GM18517 (cell line): ENCODE data around the gene AIP.
"Not testable (repeated sequence)": the region's sequence is repeated elsewhere in the genome, so short reads cannot be mapped to it uniquely, and the experiment has no call there.

Source experiments
- ATAC-seq: cut with Tn5 transposase; IDR thresholded peaks from one replicate; pipeline ENCODE4 v1.9.1; 2021; ENCODE audit warnings: mild to moderate bottlenecking, moderate library complexity; ENCODE audit not compliant: unreplicated experiment

Gene AIP

GRCh38 chr11:67505605-67506396 lies 23.0 kb downstream of the AIP start:
- no peak for ATAC-seq

GRCh38 chr11:67506426-67507051 lies 23.7 kb downstream of the AIP start:
- no peak for ATAC-seq

DNA sequence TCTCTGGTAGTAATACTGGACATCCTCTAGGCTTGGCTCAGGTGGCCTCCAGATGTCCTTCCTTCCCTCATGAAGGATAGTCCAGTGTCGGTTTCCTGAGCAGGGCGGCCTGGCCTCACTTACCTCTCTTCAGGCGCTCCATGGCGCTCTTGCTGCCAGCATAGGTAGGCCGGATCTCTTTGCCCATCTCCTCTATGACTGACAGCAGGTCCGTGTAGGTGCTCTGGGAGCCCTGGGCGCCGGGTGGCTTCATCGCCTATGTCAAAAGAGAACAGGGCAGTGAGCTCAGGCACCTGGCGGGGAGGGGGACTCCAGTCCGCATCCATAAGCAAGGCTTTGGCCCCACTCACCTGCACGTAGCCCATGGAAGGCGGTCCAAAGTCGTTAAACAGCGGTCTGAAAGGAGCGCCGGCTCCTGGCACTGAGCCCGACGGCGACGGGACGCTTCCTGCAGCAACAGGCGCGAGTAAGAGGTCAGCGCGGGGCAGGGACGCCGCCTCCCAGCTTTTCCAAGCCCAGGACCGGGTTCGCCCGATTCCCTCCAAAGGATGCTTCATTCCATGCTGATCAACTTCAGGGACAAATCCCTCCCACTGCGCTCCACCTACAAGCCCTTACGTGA lies 24.5 kb downstream of the AIP start:
- ATAC-seq: no peak

- ATAC-seq: peak; percentile 73
Observed at GRCh38 chr11:67507864-67508485, 25.1 kb downstream of the AIP start, which contains the start of gene CDK2AP2. Gene CDK2AP2 (minus strand): TSS chr11:67508162. CDS start chr11:67508082, 80 bp downstream.

GRCh38 chr11:67508486-67509121 lies 25.8 kb downstream of the AIP start:
- peak; percentile 44 for ATAC-seq

GRCh38 chr11:67510023-67510345 lies 27.2 kb downstream of the AIP start:
- no peak for ATAC-seq

DNA sequence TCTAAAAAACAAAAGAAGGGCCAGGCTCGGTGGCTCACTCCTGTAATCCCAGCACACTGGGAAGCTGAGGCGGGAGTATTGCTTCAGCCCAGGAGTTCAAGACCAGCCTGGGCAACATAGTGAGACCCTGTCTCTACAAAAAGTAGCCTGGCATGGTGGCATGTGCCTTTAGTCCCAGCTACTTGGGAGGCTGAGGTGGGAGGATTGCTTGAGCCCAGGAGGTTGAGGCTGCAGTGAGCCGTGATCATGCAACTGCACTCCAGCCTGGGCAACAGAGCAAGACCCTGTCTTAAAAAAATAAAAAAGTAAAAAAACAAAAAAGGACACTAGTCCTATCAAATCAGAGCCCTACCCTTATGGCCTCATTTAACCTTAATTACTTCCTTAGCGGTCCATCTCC lies 28.7 kb downstream of the AIP start:
- ATAC-seq: not testable (repeated sequence)

- no peak for ATAC-seq
Observed at GRCh38 chr11:67514116-67514515, 31.3 kb downstream of the AIP start.

- ATAC-seq: no peak
Observed at GRCh38 chr11:67516806-67517205, 34.0 kb downstream of the AIP start.

DNA sequence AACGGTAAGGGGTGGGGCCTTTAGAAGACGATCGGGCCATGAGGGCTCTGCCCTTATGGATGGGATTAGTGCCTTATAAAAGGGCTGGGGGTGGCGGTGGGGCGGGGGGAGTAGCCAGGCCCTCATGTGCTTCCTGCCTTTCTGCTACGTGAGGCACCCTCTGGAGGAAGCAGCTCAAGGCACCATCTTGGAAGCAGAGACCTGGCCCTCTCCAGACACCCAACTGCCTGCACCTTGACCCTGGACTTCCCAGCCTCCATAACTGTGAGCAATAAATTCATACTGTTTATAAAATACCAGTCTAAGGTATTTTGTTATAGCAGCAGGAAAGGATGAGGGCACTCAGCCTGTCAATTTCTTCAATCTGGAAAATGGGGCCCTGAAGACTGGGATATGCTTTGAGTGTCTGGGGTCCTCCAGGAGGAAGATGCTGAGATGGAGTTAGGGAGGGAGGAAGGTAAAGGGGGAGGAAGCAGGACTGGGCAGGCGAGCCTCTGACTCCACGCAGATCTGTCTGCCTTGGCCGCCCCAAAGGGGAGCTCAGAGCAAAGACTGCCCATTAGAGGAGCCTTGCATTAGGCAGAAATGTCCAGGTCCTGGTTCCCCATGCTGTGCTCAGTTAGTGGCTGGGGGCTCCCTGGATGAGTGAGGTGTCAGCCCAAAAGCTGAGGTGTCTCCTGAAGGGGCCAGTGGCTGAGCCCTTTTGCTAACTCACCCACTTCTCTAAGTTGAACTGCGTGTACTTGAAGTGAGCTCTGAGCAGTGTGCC lies 35.1 kb downstream of the AIP start:
- no peak for ATAC-seq

DNA sequence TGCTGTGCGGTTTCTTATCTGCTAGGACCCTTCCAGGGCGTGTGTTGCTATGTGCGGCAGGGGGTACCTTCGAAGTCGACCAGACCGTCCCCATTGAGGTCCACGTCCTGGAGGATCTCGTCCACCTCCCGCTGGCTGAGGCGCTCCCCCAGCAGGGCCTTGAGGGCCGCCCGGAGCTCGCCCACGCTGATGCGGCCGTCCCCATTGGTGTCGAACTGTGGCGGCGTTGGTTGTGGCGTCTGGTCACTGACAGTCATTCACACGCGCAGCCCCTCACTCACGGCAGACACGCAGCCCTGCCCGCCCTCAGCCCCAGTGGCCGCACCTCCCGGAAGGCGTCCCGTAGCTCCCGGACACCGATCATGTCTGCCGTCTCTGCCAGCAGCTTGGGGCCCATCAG lies 36.9 kb downstream of the AIP start:
- no peak for ATAC-seq

DNA sequence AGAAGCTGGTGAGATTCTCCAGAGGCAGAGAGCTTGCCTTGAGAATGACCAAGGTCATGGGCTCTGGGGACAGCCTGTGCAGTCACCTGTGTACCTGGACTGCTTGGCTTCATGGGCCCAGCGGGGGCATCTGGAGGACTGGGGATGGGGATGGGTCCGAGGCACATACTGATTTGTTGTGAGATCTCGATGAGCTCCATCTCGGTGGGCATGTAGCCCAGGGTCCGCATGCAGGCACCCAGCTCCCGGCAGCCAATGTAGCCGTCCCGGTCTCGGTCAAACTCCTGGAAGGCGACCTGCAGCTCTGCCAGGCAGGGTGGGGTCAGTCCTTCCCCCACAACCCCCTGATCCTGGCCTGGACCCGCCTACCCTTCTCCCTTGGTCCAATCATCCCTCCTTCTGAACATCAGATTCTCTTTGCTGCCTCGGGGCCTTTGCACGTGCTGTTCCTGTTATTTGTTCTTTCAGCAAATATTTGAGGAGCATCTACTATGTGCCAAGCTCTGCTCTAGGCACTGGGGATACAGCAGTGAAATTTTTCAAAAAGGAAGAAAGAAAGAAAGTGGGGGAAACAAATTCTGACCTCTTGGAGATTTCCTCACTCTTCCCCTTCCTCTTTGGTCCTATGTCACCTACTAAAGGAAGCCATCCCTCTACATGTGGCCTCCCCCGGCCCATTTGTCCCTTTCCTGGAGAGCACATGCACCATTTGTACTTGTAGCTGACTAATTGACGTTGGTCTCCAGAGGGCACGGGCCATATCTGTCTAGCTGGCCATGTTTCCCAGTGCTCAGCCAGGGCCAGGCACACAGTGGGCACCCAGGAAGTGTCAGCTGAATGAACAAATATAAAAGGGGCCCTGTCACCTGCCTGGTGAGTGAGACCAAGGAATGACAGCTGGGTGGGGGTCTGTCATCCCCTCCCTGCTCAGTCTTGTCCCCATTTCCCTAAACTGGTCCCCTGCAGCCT lies 38.3 kb downstream of the AIP start:
- ATAC-seq: no peak

- no peak for ATAC-seq
Observed at GRCh38 chr11:67521924-67522323, 39.1 kb downstream of the AIP start.

DNA sequence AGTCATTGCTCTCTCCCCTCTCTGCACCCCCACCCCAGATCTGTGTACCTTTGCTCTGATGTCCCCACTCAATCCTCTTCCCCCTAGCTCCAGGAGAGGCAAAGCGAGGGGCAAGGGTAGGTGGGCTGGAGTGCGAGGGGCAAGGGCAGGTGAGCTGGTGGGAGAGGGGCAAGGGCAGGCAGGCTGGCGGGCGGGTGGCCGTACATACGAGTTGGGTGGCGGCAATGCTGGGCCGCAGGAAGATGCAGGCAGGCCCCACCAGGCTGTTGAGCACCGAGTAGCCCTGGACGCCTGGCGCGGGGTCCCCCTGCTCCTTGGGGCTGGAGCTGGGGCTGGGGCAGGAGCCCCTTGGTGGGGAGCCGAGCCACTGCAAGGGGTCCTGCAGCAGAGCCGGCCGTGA lies 39.5 kb downstream of the AIP start:
- ATAC-seq: no peak

- ATAC-seq: no peak
Observed at GRCh38 chr11:67522844-67523555, 40.2 kb downstream of the AIP start, which contains the start of gene CABP2. Gene CABP2 (minus strand): TSS chr11:67523446. CDS start chr11:67523326, 120 bp downstream.

DNA sequence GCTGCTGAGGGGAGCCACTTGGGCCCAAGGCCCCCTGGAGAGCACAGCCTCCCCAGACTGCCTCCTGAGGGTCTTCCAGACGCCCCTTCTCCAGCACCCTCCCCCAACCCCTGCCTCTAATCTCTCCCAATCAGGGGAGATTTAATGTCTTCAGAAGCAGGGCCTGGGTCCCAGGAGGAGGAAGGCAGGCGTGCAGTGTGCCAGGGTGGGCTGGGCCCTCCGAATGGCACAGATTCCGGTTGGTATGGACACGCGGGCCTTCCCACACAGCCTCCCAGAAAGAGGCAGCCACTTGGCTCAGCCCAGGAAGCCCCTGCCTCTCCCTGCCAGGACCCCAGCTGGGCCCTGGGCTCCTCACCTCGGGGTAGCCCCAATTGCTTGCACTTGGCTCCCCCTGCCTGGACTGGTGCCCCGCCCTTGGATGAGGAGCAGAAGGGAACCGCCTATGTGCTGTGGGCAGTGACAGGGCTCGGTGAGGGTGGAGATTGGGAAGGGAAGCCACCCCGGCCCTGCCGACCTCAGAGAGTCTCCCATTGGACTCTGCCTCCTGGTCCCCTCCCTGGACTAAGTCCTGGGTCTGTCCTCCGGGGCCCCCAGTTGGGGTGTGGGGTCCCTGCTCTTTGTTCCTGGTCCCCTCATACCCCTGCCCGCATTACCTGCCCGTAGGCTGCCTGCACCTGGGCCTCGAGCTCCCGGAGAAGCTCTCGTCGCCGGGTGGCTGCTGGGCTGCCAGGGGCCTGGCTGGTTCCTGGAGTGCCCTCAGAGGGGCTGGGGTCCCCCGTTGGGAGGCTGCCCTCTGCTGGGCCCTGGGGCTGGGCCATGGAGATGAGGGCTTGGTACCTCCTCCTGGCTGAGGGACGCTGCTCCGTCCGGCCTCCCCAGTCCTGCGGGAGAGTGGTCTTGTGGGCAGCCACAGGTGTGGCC lies 41.0 kb downstream of the AIP start:
- no peak for ATAC-seq

DNA sequence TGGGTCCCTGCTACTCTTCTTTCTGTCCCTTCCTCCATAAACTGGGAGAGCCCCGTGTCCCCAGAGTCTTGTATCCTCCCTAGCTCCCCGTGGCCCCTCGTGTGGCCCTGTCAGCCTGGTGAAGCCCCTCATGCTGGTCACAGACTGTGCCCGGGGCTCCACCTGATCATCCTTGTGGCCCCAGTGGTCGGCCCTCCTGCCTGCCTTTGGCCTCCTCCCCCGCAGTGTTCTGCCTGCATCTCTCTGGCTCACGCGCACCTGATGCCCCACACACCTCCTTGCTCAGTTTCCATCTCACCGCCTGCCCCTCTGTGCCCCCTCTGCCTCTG lies 41.6 kb downstream of the AIP start:
- ATAC-seq: no peak
